Ascending aorta (tissue), 2 donors: ENCODE data around the gene ASAP3. TPM values are rescaled to one million over a fixed set of nuclear protein-coding genes. Genes with fewer than 3 reads are reported as not detected.

Experiments
- DNase-seq, 2 donors: peaks; one replicate each; pipeline ENCODE4 v3.0.0-alpha.2; 2019; ENCODE audit warnings: low spot score in 2 of 2
- H3K27ac ChIP-seq, 2 donors: fragments of 200-600 bp; sonication (generic); one replicate each; pipeline ENCODE4 v1.5.1; 2016 to 2017; ENCODE audit warnings: mild to moderate bottlenecking in 1 of 2
- H3K27me3 ChIP-seq: fragments of 200-600 bp; sonication (generic); one replicate; pipeline ENCODE4 v1.5.1; 2017
- H3K36me3 ChIP-seq, 2 donors: fragments of 200-600 bp; sonication (generic); one replicate each; pipeline ENCODE4 v1.5.1; 2016
- H3K4me1 ChIP-seq, 2 donors: fragments of 200-600 bp; sonication (generic); one replicate each; pipeline ENCODE4 v1.5.1; 2016 to 2017; ENCODE audit warnings: mild to moderate bottlenecking in 1 of 2
- H3K4me3 ChIP-seq, 2 donors: fragments of 200-600 bp; sonication (generic); one replicate each; pipeline ENCODE4 v1.5.1; 2016 to 2017; ENCODE audit warnings: mild to moderate bottlenecking in 1 of 2
- H3K9me3 ChIP-seq, 2 donors: fragments of 200-600 bp; sonication (generic); one replicate each; pipeline ENCODE4 v1.5.1; 2016
- CTCF ChIP-seq, 3 experiments: fragments of 200-600 bp in 2 of 3; fragments of 450-650 bp in 1 of 3; sonication (generic) in 2 of 3; IDR thresholded peaks; one replicate each; pipeline ENCODE4 v1.5.1; 2016 to 2019; ENCODE audit warnings: antibody characterized with exemption in 3 of 3, mild to moderate bottlenecking in 1 of 3, moderate library complexity in 1 of 3
- intact Hi-C: fragments of 100-400 bp; cut with DNase I; formaldehyde crosslinking; loops from one replicate; pipeline ENCODE4 v1.15.1; 2023
- total RNA-seq: library from RNA; depleted of rRNA; stranded (reverse); fragments of >200 nt; gene quantifications from one replicate; pipeline ENCODE4 v1.1.0, GENCODE V29; 2016

Gene ASAP3
- total RNA-seq, 1 donor from 2014 or later, result 125 TPM

GRCh38 chr1:23453455-23454000, 30.5 kb downstream of the ASAP3 start:
- Histone ChIP-seq H3K36me3 (peaks cover 16 to 26% of the 10 kb centered on the region in 2 donors), H3K4me1 (peaks cover 3 to 6% of the 10 kb centered on the region in 2 donors), H3K4me3 (no peak overlapping the region), H3K27ac (no peak overlapping the region), H3K9me3 (no peaks in the 10 kb centered on the region), H3K27me3 (no peaks in the 10 kb centered on the region)
- no peak for TF ChIP-seq CTCF (IDR thresholded peaks at IDR 0.05)
- DNase-seq, result no peak
- intact Hi-C loops, result no loop called here

DNA sequence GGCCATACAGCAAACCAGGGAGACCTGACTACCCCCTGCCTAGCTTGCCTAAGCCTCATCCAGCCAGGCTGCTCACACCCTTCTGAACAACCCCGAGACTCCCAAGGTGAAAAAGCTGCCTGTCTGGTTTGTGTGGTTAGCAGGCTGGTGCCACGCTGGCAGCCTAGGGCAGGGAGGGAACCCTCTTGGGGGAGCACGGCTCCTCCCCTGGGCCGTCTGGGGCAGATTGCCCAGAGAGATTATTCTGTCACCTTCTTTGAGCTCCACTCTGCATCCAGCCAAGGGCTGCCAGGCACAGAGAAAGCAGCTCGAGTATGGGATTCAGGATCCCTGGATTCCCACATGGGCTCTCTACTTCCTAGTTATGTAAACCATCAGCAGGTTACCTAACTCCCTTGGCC, 32.0 kb downstream of the ASAP3 start:
- no peak for DNase-seq
- H3K4me3 ChIP-seq, result no peak overlapping the region
- intact Hi-C loops, result no loop called here
- no peaks in the 10 kb centered on the region for H3K9me3 ChIP-seq
- H3K27me3 ChIP-seq, result no peaks in the 10 kb centered on the region
- H3K27ac ChIP-seq, result peak overlapping the region in 1 of 2 donors; percentile 26
- peaks cover 3 to 6% of the 10 kb centered on the region in 2 donors for H3K4me1 ChIP-seq
- TF ChIP-seq CTCF (IDR thresholded peaks at IDR 0.05), result no peak
- H3K36me3 ChIP-seq, result peaks cover 16 to 26% of the 10 kb centered on the region in 2 donors

- intact Hi-C loops, result no loop called here
- Histone ChIP-seq H3K27me3 (no peaks in the 10 kb centered on the region), H3K9me3 (no peaks in the 10 kb centered on the region), H3K4me1 (peaks cover 3 to 6% of the 10 kb centered on the region in 2 donors), H3K4me3 (no peak overlapping the region), H3K36me3 (peaks cover 16 to 26% of the 10 kb centered on the region in 2 donors), H3K27ac (no peak overlapping the region)
- DNase-seq, result no peak
- no peak for TF ChIP-seq CTCF (IDR thresholded peaks at IDR 0.05)
These were observed 32.5 kb downstream of the ASAP3 start for GRCh38 chr1:23451441-23451840.

DNA sequence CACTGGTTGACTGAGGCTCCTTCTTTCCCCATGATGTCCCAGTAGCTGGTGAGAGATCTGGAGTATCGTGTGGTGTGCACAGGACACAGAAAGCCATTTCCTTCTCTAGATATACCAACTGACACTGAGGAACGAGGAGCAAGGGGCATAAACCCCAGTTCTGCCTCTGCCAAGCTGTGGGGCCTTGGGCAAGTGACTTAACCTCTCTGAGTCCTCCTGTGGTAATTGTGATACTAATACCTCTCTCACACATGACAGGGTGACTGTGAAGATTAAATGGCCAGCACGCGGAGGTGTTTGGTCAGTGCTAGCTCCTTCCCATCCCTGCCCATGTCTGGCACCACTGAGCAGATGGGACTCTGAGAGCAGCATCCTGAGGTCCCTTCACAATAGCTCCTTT, 33.1 kb downstream of the ASAP3 start:
- no peak for TF ChIP-seq CTCF (IDR thresholded peaks at IDR 0.05)
- Histone ChIP-seq H3K27me3 (no peaks in the 10 kb centered on the region), H3K4me3 (no peak overlapping the region), H3K27ac (no peak overlapping the region), H3K36me3 (peaks cover 16 to 26% of the 10 kb centered on the region in 2 donors), H3K9me3 (no peaks in the 10 kb centered on the region), H3K4me1 (peaks cover 3 to 6% of the 10 kb centered on the region in 2 donors)
- no peak for DNase-seq
- intact Hi-C loops, result no loop called here

DNA sequence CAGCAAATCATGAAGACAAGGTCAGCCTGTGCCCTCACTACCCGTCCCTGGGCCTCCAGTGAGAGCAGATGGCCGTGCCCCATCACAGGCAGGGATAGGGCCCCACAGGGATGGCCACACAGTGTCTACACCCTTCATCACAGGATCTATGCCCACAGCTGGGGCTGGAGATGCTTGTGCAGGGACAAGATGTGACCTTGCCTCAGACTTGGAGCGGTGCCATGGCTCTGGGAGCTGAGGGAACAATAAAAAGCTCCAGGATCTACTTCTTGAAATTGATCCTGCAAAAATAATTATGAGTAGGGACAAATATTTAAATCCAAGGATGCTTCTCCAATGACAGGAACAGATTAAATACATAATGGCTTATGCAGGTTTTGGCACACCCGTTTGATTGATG, 34.0 kb downstream of the ASAP3 start:
- Histone ChIP-seq H3K27me3 (no peaks in the 10 kb centered on the region), H3K36me3 (peaks cover 12 to 19% of the 10 kb centered on the region in 2 donors), H3K4me3 (no peak overlapping the region), H3K4me1 (peaks cover 3 to 6% of the 10 kb centered on the region in 2 donors), H3K9me3 (no peaks in the 10 kb centered on the region), H3K27ac (no peak overlapping the region)
- no peak for DNase-seq
- TF ChIP-seq CTCF (IDR thresholded peaks at IDR 0.05), result no peak
- intact Hi-C loops, result no loop called here

GRCh38 chr1:23449306-23449705, 34.7 kb downstream of the ASAP3 start:
- TF ChIP-seq CTCF (IDR thresholded peaks at IDR 0.05), result no peak

More at GRCh38 chr1:23449306-23449705, 34.7 kb downstream of the ASAP3 start:
- DNase-seq, result no peak
- Histone ChIP-seq H3K36me3 (peaks cover 6 to 19% of the 10 kb centered on the region in 2 donors), H3K4me1 (peaks cover 3 to 6% of the 10 kb centered on the region in 2 donors), H3K27ac (no peak overlapping the region), H3K27me3 (no peaks in the 10 kb centered on the region), H3K9me3 (no peaks in the 10 kb centered on the region), H3K4me3 (no peak overlapping the region)
- intact Hi-C loops, result no loop called here
